OCI-LY7 (cell line): Measurements from ENCODE around the gene FAM20A. TPM values are rescaled to one million over a fixed set of nuclear protein-coding genes. Genes with fewer than 3 reads are reported as not detected.

Source experiments
- BruUV-seq: library from RNA; stranded (reverse); fragments of 400-500 nt; replicated peaks from 2 replicates; lab custom pipeline; 2021; lab: Mats Ljungman, UMichigan
- CTCF ChIA-PET: fragments of 300-600 bp; sonication (Branson Sonifier 250); formaldehyde crosslinking; loops from one replicate; lab custom pipeline; 2022; ENCODE audit warnings: antibody characterized with exemption; ENCODE audit not compliant: unreplicated experiment; lab: Charles Lee
- POLR2A ChIA-PET: fragments of 300-600 bp; sonication (Branson Sonifier 250); formaldehyde crosslinking; loops from one replicate; lab custom pipeline; 2022; ENCODE audit warnings: antibody characterized with exemption; lab: Charles Lee
- DNase-seq: peaks from one replicate; pipeline ENCODE4 v3.0.0-alpha.2; 2015; ENCODE audit warnings: low spot score
- H2AFZ ChIP-seq: fragments of 200-600 bp; sonication (generic), shearing (Covaris generic); 2 replicates; pipeline ENCODE4 v1.6.1; 2014; ENCODE audit warnings: mild to moderate bottlenecking, antibody characterized with exemption, low read length, moderate library complexity
- H3K27ac ChIP-seq: fragments of 200-600 bp; sonication (generic); 2 replicates; pipeline ENCODE4 v1.5.1; 2014; ENCODE audit warnings: mixed run types, low read depth, mild to moderate bottlenecking, moderate library complexity, low read length, inconsistent platforms; ENCODE audit not compliant: poor library complexity, severe bottlenecking
- H3K36me3 ChIP-seq: fragments of 200-600 bp; sonication (generic); 2 replicates; pipeline ENCODE4 v1.6.1; 2014; ENCODE audit warnings: mild to moderate bottlenecking, antibody characterized with exemption, low read length, moderate library complexity, mixed read lengths; ENCODE audit not compliant: insufficient read depth
- H3K4me1 ChIP-seq: fragments of 200-600 bp; sonication (generic); 2 replicates; pipeline ENCODE4 v1.5.1; 2014; ENCODE audit warnings: mild to moderate bottlenecking, low read length; ENCODE audit not compliant: insufficient read depth, poor library complexity, severe bottlenecking
- H3K4me2 ChIP-seq: fragments of 200-600 bp; sonication (generic); 2 replicates; pipeline ENCODE4 v1.6.1; 2014; ENCODE audit warnings: mild to moderate bottlenecking, low read length
- H3K4me3 ChIP-seq: fragments of 200-600 bp; sonication (generic); 2 replicates; pipeline ENCODE4 v1.5.1; 2014; ENCODE audit warnings: mild to moderate bottlenecking, low read depth, low read length; ENCODE audit not compliant: poor library complexity, severe bottlenecking
- H3K79me2 ChIP-seq: fragments of 200-600 bp; sonication (generic); 2 replicates; pipeline ENCODE4 v1.6.1; 2016; ENCODE audit warnings: low read depth, mild to moderate bottlenecking, low read length, moderate library complexity, mixed read lengths; ENCODE audit not compliant: insufficient read depth
- H3K9me2 ChIP-seq: fragments of 200-600 bp; sonication (generic); 2 replicates; pipeline ENCODE4 v1.6.1; 2016; ENCODE audit warnings: mild to moderate bottlenecking, low read length, mixed read lengths; ENCODE audit not compliant: insufficient read depth
- H3K9me3 ChIP-seq: fragments of 200-600 bp; sonication (generic); 2 replicates; pipeline ENCODE4 v1.6.1; 2014; ENCODE audit warnings: mild to moderate bottlenecking, mixed run types, low read length, mixed read lengths
- H4K20me1 ChIP-seq: fragments of 200-600 bp; sonication (generic); 2 replicates; pipeline ENCODE4 v1.6.1; 2014; ENCODE audit warnings: mild to moderate bottlenecking, antibody characterized with exemption, low read length, moderate library complexity, mixed read lengths; ENCODE audit not compliant: insufficient read depth
- EZH2phosphoT487 ChIP-seq: fragments of 200-600 bp; sonication (generic); IDR thresholded peaks from 2 replicates; pipeline ENCODE4 v1.6.1; 2018; ENCODE audit warnings: low read depth, borderline replicate concordance, mild to moderate bottlenecking, mixed run types, antibody characterized with exemption, low read length, moderate library complexity, mixed read lengths
- intact Hi-C: fragments of 100-400 bp; cut with micrococcal nuclease; formaldehyde crosslinking; loops from one replicate; pipeline ENCODE4 v1.10.0; 2022; ENCODE audit not compliant: unreplicated experiment
- total RNA-seq, 2 experiments: library from RNA; depleted of rRNA in 1 of 2; stranded (reverse); fragments of >200 nt in 1 of 2; shearing (Covaris generic) in 1 of 2; gene quantifications; 2 replicates each; pipeline ENCODE4 v1.2.3, GENCODE V29; 2014 to 2022
- TF ChIP-seq, protein P1 (sequence below): fragments of 200-600 bp; sonication (generic); conservative IDR thresholded peaks from 2 replicates; pipeline ENCODE4 v1.5.1; 2014; ENCODE audit warnings: mild to moderate bottlenecking, antibody characterized with exemption, low read length, moderate library complexity, mixed read lengths

Gene FAM20A
- total RNA-seq, 2 experiments from 2014 or later: not detected

DNA sequence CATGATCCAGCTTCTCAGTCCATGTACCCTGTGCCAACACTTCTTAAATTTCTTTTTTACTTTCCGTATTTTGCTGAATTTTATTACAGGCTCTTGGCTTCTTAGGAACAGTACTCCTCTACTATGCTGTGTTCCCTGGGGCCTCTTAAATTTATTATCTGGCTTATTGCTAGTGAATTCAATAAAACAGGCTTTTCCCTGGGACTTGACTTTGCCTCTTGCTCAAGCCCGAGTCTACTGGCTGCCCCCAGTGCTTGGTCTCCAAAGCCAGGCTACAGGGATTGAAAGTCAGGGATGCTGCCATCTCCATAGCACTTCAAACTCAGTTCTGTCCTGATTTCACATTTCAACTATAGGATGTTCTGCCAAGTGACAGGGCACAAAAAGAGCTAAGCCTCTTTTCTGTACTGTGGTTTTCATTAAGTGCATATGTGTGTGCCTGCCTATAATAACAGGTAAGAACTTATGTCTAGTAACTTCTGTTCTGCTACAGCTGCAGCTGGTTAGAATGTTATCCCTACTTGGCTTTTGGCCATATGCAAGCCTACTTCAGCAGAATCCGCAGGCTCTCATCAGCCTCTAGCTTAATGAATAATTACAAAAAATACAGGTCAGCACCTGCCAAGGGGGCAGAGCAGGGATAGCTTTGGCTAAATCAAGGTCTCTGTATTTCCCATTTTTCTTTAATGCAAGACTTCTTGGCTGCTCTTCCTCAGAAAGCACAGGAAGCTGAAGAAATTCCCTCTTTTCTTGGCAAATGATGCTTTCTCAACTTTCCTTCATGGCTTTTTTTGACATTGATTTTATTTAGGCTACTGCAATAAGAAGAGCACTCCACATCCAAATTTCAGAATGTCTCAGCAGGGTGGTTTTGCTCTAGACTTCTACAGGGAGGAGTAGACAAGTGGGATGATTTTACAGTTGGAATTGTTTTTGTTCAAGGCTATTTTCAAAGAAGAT, 8.2 kb downstream of the FAM20A start:
- TF ChIP-seq EZH2phosphoT487: no peak
- TF ChIP-seq, protein P1, sequence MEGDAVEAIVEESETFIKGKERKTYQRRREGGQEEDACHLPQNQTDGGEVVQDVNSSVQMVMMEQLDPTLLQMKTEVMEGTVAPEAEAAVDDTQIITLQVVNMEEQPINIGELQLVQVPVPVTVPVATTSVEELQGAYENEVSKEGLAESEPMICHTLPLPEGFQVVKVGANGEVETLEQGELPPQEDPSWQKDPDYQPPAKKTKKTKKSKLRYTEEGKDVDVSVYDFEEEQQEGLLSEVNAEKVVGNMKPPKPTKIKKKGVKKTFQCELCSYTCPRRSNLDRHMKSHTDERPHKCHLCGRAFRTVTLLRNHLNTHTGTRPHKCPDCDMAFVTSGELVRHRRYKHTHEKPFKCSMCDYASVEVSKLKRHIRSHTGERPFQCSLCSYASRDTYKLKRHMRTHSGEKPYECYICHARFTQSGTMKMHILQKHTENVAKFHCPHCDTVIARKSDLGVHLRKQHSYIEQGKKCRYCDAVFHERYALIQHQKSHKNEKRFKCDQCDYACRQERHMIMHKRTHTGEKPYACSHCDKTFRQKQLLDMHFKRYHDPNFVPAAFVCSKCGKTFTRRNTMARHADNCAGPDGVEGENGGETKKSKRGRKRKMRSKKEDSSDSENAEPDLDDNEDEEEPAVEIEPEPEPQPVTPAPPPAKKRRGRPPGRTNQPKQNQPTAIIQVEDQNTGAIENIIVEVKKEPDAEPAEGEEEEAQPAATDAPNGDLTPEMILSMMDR: no peak
- no TSS peak for BruUV-seq
- Histone ChIP-seq H3K36me3 (no peaks in the 10 kb centered on the region), H4K20me1 (no peaks in the 10 kb centered on the region), H3K4me3 (no peak overlapping the region), H3K79me2 (no peaks in the 10 kb centered on the region), H3K9me3 (no peaks in the 10 kb centered on the region), H3K4me2 (no peak overlapping the region), H3K9me2 (no peaks in the 10 kb centered on the region), H3K4me1 (no peaks in the 10 kb centered on the region), H2AFZ (no peak overlapping the region), H3K27ac (no peak overlapping the region)
- no peak for DNase-seq
- POLR2A ChIA-PET: interaction anchor here (0.6 to 0.9 kb wide), 2 partner anchors 16 to 83 kb away, joined by 3 read pairs; no protein-coding TSS in a partner anchor
- CTCF ChIA-PET: interaction anchor here (0.8 kb wide), 1 partner anchor 24 kb away, joined by 3 read pairs; no protein-coding TSS in a partner anchor
- intact Hi-C loops: no loop called here

DNA sequence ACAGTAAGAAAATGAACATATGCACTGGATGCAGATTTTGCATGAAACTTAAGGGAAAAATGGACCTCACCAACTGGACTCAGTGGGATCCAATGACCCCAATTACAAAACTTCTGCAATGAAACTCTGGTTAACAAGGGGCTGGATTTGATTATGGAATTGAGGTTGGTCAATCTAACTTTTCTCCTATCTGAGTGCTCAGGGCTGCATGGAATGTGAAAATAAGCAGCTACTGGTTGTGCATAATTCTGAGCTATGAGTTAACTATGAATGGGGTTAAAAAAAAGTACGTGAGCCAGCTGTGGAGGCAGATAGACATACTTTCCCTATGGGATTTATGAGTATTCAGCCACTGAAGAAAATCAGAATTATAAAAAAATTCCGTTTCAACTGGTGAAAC, 9.2 kb downstream of the FAM20A start:
- Histone ChIP-seq H4K20me1 (no peaks in the 10 kb centered on the region), H3K9me3 (no peaks in the 10 kb centered on the region), H3K4me1 (no peaks in the 10 kb centered on the region), H3K4me2 (no peak overlapping the region), H3K27ac (no peak overlapping the region), H3K9me2 (no peaks in the 10 kb centered on the region), H3K4me3 (no peak overlapping the region), H2AFZ (no peak overlapping the region), H3K79me2 (no peaks in the 10 kb centered on the region), H3K36me3 (no peaks in the 10 kb centered on the region)
- DNase-seq: no peak
- no TSS peak for BruUV-seq
- intact Hi-C loops: no loop called here
- TF ChIP-seq EZH2phosphoT487: no peak
- TF ChIP-seq, protein P1: no peak
- ChIA-PET POLR2A (interaction anchor here (0.7 kb wide), 1 partner anchor 19 kb away, joined by 3 read pairs; no protein-coding TSS in a partner anchor), CTCF (no interaction called here)
